Measurements from ENCODE around the gene IRF8. TPM values are rescaled to one million over a fixed set of nuclear protein-coding genes. Genes with fewer than 3 reads are reported as not detected.

The IRF8 gene
- total and polyA plus RNA-seq, 2 of the 13 experiments (the other 11 are each of a cell fraction or from before 2014, with no cell fraction given): not detected

DNA sequence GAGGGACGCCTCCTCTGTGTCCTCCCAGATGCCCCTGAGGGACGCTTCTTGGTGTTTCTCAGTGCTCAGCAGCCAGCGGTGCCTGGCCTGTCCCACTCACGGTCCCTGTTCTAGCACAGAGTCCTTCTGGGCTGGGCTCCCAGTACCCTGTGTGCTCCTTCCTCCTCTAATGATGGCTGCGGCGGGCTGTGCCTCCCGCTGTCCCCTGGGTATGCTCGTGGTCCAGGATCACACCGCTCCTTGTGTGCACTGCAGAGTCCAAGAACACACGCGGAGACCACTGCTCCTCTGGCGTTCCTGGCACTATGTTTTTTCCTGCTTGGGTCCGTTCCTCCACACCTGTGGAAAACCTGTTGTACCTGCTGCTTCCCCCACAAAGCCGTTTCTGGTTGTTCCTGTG lies 15.1 kb upstream of the IRF8 start (continued):
- TF ChIP-seq CENPX (CRISPR knock-in tag; IDR thresholded peaks at IDR 0.05) (no peak), ZNF350 (CRISPR knock-in tag; IDR thresholded peaks at IDR 0.05; ENCODE audit: borderline replicate concordance, low read depth) (no peak)

DNA sequence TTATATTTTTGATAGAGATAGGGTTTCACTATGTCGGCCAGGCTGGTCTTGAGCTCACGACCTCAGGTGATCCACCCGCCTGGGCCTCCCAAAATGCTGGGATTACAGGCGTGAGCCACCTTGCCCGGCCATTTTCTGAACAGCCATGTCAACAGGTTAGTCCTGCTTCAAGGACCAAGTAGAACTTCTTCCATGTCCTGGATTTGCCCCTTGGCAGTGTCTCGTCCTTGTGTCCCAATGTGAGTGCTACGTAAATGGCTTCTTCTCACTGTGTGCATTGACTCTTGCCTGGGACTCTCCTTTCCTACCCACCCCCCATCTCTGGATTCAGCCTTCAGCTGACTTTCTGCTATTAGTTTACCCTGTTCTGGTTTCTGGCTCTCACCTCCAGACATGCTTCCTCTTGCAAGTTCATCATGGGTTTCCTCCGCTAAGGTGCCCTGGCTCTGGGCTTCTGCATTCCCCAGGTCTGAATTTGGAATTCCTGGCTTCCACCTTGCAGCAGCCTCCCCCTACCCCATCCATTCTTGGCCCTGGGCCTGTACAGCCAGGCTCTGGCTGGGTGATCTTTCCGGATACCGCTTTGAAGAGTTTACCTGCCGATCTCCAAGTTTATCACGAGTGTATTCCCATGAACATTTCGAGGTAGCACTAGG lies 14.0 kb upstream of the IRF8 start:
- WGBS (ENCODE audit: low lambda C conversion rate): 38% methylated on average over 13 of the region's 13 CpGs
- no TSS peak for BruUV-seq (replicated peaks)
- ATAC-seq (no peak), DNase-seq (ENCODE audit: low spot score) (no peak), FAIRE-seq (no peak)
- H3K9ac ChIP-seq (ENCODE audit: insufficient read depth, low read depth, low read length): no peak overlapping the region
- H4K20me1 ChIP-seq (ENCODE audit: insufficient read depth, low read length): no peaks in the 10 kb centered on the region
- no peaks in the 10 kb centered on the region for H3K36me3 ChIP-seq (replicated peaks in 1 of 2; ENCODE audit: control insufficient read depth in 1 of 2, insufficient read depth in 2 of 2, low read length in 2 of 2)
- no peak overlapping the region for H3K4me2 ChIP-seq (ENCODE audit: low read depth, low read length)
- H3K4me3 ChIP-seq (replicated peaks in 1 of 3; ENCODE audit: insufficient read depth in 1 of 3, low read depth in 2 of 3, low read length in 3 of 3): no peak overlapping the region
- no peaks in the 10 kb centered on the region for H3K4me1 ChIP-seq (ENCODE audit: insufficient read depth, low read length)
- ChIA-PET POLR2A (no interaction called here), CTCF (ENCODE audit: low intra/inter-chr PET ratio, low total read pairs) (no interaction called here)
- H2AFZ ChIP-seq (ENCODE audit: low read length): no peak overlapping the region
- H3K27me3 ChIP-seq (ENCODE audit: control insufficient read depth in 1 of 2, insufficient read depth in 2 of 2, low read length in 2 of 2): peaks cover 0 to 39% of the 10 kb centered on the region in 2 experiments; a peak in 4 of 5 replicates
- TF ChIP-seq GATA4 (IDR thresholded peaks at IDR 0.05; ENCODE audit: borderline replicate concordance, low read depth) (no peak), SOX6 (IDR thresholded peaks at IDR 0.05) (no peak), SOX6 (CRISPR knock-in tag; IDR thresholded peaks at IDR 0.05) (no peak), SAP130 (CRISPR knock-in tag; IDR thresholded peaks at IDR 0.05; ENCODE audit: low read depth) (no peak), FOXP1 (IDR thresholded peaks at IDR 0.05) (no peak), FOXP1 (CRISPR knock-in tag; IDR thresholded peaks at IDR 0.05) (no peak), FOXM1 (CRISPR knock-in tag; IDR thresholded peaks at IDR 0.05) (no peak), NONO (IDR thresholded peaks at IDR 0.05) (no peak), NONO (CRISPR knock-in tag; conservative IDR thresholded peaks at IDR 0.05) (no peak), ZNF788 (CRISPR knock-in tag; IDR thresholded peaks at IDR 0.05; ENCODE audit: borderline replicate concordance) (no peak), ZFP82 (CRISPR knock-in tag; IDR thresholded peaks at IDR 0.05; ENCODE audit: borderline replicate concordance) (no peak), ZNF468 (CRISPR knock-in tag; IDR thresholded peaks at IDR 0.05) (no peak), ZNF160 (CRISPR knock-in tag; IDR thresholded peaks at IDR 0.05) (no peak), ATF7 (IDR thresholded peaks at IDR 0.05) (no peak), ATF7 (CRISPR knock-in tag; IDR thresholded peaks at IDR 0.05) (no peak)
- TF ChIP-seq, protein P1, sequence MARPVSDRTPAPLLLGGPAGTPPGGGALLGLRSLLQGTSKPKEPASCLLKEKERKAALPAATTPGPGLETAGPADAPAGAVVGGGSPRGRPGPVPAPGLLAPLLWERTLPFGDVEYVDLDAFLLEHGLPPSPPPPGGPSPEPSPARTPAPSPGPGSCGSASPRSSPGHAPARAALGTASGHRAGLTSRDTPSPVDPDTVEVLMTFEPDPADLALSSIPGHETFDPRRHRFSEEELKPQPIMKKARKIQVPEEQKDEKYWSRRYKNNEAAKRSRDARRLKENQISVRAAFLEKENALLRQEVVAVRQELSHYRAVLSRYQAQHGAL (CRISPR knock-in tag; IDR thresholded peaks at IDR 0.05; ENCODE audit: not compliant biosample characterization): no peak
- TF ChIP-seq, protein P2, sequence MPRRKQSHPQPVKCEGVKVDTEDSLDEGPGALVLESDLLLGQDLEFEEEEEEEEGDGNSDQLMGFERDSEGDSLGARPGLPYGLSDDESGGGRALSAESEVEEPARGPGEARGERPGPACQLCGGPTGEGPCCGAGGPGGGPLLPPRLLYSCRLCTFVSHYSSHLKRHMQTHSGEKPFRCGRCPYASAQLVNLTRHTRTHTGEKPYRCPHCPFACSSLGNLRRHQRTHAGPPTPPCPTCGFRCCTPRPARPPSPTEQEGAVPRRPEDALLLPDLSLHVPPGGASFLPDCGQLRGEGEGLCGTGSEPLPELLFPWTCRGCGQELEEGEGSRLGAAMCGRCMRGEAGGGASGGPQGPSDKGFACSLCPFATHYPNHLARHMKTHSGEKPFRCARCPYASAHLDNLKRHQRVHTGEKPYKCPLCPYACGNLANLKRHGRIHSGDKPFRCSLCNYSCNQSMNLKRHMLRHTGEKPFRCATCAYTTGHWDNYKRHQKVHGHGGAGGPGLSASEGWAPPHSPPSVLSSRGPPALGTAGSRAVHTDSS (CRISPR knock-in tag; conservative IDR thresholded peaks at IDR 0.05): no peak
- H3K27ac ChIP-seq (ENCODE audit: extremely low read length, insufficient read depth, low read length): no peak overlapping the region
- intact Hi-C loops (cut with micrococcal nuclease; ENCODE audit: unreplicated experiment) (no loop called here), in situ Hi-C loops (cut with HindIII; ENCODE audit: extremely low pct_ligation_motif_present, low pct_unique_long_range_greater_than_20kb) (no loop called here)
- no peaks in the 10 kb centered on the region for H3K79me2 ChIP-seq (ENCODE audit: insufficient read depth, low read length)
- no peaks in the 10 kb centered on the region for H3K9me3 ChIP-seq (ENCODE audit: low read length)

Measured in HepG2 (cell line).